ENCODE results near the gene C19orf38.
"Not testable (repeated sequence)": the region's sequence is repeated elsewhere in the genome, so short reads cannot be mapped to it uniquely, and the experiment has no call there.

The C19orf38 gene

DNA sequence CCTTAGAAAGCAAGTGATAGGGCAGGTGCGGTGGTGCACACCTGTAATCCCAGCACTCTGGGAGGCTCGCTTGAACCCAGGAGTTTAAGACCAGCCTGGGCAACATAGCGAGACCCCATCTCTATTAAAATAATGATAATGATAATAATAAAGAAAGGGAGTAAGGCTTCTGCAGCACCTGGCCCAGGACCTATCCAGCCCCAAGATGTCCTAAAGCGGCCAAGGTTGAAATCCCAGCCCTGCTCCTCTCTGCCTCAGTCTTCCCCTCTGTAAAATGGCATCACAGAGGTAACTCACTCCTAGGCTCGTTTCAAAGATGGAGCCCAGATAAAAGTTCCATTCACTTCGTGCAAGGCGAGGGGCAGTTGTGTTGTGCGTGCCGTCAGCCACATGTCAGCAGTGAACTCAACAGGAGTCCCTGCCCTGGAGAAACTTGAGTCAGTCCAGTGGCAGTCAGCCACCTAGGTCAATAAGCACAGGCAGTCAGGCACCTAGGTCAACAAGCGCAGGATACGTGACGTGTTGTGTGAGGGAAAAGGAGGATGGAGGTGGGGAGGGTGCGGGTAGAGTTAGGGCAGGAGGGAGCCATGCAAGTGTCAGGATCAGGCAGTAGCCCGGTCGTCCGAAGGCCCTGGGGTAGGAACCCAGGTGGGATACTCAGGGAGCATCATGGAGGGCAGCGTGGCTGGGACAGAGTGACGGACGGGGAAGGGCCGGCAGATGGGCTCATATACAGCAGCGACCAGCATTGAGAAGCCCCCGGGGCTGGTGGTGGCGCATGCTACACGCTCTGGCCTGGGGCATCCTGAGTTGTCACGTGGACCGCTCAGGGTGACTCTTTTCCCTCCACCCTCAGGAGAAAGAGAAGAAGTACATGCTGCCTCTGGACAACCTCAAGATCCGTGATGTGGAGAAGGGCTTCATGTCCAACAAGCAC lies 28.8 kb upstream of the C19orf38 start:
- no peak for DNase-seq (ENCODE audit: low read depth)
- no peak overlapping the region for H3K4me3 ChIP-seq (ENCODE audit: low read depth, low read length)

GRCh38 chr19:10820173-10820572 lies 28.0 kb upstream of the C19orf38 start:
- H3K4me3 ChIP-seq (ENCODE audit: low read depth, low read length), result no peak overlapping the region
- no peak for DNase-seq (ENCODE audit: low read depth)

DNA sequence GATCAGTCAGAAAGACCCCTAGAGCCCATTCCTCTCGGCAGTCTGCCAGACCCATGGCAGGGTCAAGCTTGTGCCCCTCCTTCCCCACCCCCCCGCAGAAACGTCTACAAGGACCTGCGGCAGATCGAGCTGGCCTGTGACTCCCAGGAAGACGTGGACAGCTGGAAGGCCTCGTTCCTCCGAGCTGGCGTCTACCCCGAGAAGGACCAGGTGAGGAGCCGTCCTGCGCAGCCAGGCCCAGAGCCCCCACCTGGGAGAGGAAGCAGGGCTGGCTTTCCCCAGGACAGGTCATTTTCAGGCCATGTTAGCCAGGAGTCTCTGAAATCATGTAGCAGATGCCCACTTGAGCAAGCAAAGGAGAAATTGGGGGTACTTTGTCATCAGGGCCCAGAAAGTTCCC lies 24.5 kb upstream of the C19orf38 start:
- no peak for DNase-seq (ENCODE audit: low read depth)
- no peak overlapping the region for H3K4me3 ChIP-seq (ENCODE audit: low read depth, low read length)

DNA sequence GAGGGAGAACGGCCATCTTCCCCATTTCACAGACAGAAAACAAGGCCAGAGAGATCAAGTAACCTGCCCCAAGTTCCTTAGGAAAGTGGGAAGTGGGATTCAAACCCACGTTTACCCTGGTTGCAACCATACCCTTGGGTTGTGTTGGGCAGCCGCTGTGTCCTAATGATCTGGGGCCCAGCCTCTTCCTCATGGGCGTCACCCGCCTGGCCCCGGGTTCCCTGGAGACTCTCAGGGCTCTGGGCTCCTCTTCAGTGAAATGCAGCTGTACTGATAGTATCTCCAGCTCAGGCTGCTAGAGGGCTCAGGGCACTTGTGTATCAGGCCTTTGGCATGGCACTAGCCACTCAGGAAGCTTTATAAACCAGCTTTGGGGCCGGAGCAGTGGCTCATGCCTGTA lies 22.0 kb upstream of the C19orf38 start:
- no peak overlapping the region for H3K4me3 ChIP-seq (ENCODE audit: low read depth, low read length)

GRCh38 chr19:10826846-10827245 lies 21.4 kb upstream of the C19orf38 start:
- H3K4me3 ChIP-seq (ENCODE audit: low read depth, low read length), result no peak overlapping the region
- DNase-seq (ENCODE audit: low read depth), result no peak

More for the DNA sequence above, 22.0 kb upstream of the C19orf38 start:
- DNase-seq (ENCODE audit: low read depth), result no peak

- no peak for DNase-seq (ENCODE audit: low read depth)
- no peak overlapping the region for H3K4me3 ChIP-seq (ENCODE audit: low read depth, low read length)
These were observed 19.0 kb upstream of the C19orf38 start for GRCh38 chr19:10828981-10829821.

DNA sequence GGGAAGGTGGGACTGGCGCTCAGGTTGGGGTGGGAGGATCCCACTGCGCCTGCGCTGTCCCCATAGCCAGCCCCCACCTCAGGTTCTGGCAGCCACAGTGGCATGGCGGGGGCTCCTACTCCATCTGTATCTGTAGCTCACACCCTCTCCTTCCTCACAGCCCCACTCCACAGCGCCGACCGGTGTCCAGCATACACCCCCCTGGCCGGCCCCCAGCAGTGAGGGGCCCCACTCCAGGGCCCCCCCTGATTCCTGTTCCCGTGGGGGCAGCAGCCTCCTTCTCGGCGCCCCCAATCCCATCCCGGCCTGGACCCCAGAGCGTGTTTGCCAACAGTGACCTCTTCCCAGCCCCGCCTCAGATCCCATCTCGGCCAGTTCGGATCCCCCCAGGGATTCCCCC lies 18.2 kb upstream of the C19orf38 start:
- no peak for DNase-seq (ENCODE audit: low read depth)
- no peak overlapping the region for H3K4me3 ChIP-seq (ENCODE audit: low read depth, low read length)

DNA sequence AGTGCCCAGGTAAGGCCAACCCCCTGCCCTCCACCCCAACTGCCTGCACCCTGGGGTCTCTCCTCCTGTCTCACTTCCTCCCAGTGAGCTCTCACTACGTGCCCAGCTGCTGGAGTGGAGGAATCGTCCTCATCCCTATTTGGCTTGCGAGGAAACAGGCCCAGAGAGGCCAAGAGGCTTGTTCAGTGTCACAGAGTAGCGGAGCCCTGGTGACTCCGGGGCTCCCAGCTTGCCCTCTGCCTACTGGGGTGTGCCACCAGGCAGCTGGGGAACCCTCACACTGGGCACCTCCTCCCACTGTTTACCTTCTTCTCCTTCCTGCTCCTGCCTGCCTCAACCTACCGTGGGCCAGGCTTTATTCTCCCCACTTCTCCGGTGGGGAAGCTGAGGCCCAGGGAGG lies 17.8 kb upstream of the C19orf38 start:
- DNase-seq (ENCODE audit: low read depth), result no peak
- H3K4me3 ChIP-seq (ENCODE audit: low read depth, low read length), result no peak overlapping the region

DNA sequence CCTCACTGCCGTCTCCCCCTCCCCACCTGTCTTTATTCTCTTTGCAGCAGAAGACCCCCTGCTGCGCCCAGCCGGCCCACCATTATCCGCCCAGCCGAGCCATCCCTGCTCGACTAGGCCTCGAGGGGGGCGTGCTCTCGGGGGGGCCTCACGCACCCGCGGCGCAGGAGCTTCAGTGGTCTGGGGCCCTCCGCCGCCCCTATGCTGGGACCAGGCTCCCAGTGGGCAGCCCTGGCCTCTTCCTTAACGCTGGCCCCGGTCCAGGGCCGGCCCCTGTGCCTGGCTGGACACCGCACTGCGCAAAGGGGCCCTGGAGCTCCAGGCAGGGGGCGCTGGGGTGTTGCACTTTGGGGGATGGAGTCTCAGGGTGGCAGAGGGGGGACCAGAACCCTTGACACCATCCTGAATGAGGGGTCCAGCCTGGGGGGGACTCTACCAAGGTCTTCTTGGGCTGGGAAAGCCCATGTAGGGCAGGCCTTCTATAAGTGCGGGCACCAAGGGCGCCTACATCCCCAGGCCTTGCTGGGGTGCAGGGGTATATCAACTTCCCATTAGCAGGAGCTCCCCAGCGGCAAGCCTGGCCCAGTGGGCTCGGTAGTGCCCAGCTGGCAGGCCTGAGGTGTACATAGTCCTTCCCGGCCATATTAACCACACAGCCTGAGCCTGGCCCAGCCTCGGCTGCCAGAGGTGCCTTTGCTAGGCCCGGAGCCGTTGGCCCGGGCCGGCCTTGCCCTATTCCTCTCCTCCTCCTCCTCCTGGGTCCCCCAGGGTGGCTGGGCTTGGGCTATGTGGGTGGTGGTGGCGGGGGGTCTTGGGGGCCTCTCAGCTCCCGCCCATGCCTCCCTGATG lies 17.1 kb upstream of the C19orf38 start:
- DNase-seq (ENCODE audit: low read depth), result no peak
- H3K4me3 ChIP-seq (ENCODE audit: low read depth, low read length), result no peak overlapping the region

DNA sequence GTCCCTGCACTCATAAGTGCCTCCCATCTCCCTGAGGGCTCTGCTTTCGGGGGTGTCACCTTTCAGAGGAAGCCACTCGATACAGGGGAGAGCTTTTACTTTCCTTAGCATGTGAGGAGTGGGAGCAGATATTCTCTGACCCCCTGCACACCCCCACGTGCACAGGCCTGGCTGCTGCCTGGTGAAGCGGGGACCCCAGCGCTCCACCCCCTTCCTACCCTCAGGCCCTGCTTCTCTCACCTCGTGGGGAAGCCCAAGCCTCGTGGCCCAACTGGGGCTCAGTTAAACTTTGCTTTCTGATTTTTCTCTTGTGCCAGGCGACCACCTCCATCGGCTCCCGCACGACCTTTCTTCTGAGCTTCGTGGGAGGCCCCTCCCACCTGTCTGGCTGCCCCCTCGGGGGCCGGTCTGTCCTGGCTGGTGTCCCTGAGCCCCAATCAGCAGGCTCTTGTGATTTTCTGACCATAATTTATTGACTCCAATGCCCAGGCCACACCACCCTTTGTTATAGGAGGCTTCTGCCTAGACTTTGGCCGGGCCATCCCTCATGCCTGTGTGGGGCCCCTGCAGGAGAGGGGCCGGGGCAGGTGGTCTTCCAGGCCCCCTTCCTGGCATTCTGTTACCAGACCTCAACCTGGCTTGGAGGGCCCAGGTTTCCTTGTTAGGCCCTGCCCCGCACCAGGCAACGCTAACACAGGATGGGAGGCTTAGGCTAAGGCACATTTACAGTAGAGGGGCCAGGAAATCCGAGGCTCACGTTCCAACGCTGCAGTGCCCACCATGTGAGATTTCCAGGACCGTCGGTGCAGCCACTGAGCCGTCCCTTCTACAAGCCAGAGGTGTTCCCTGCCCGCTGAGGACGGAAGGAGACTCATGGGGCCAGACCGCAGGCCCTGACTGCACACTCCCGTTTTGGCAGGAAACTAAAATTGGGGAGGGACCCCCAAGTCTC lies 16.0 kb upstream of the C19orf38 start:
- H3K4me3 ChIP-seq (ENCODE audit: low read depth, low read length), result no peak overlapping the region
- DNase-seq (ENCODE audit: low read depth), result no peak

- no peak for DNase-seq (ENCODE audit: low read depth)
- H3K4me3 ChIP-seq (ENCODE audit: low read depth, low read length), result no peak overlapping the region
These were observed 15.3 kb upstream of the C19orf38 start for GRCh38 chr19:10832939-10833296.

- no peak for DNase-seq (ENCODE audit: low read depth)
These were observed 13.0 kb upstream of the C19orf38 start for GRCh38 chr19:10835089-10835753.

GRCh38 chr19:10835754-10836478 lies 12.3 kb upstream of the C19orf38 start, which contains the start of gene TMED1:
TMED1 (minus strand) TSS chr19:10836212; CDS start chr19:10836191, 21 bp downstream.
- peak; percentile 97 for DNase-seq (ENCODE audit: low read depth)
- peak within 1 kb of the TSS; percentile 62 for H3K4me3 ChIP-seq (ENCODE audit: low read depth, low read length)

More at GRCh38 chr19:10835089-10835753, 13.0 kb upstream of the C19orf38 start:
- H3K4me3 ChIP-seq (ENCODE audit: low read depth, low read length), result peak overlapping the region; percentile 45

DNA sequence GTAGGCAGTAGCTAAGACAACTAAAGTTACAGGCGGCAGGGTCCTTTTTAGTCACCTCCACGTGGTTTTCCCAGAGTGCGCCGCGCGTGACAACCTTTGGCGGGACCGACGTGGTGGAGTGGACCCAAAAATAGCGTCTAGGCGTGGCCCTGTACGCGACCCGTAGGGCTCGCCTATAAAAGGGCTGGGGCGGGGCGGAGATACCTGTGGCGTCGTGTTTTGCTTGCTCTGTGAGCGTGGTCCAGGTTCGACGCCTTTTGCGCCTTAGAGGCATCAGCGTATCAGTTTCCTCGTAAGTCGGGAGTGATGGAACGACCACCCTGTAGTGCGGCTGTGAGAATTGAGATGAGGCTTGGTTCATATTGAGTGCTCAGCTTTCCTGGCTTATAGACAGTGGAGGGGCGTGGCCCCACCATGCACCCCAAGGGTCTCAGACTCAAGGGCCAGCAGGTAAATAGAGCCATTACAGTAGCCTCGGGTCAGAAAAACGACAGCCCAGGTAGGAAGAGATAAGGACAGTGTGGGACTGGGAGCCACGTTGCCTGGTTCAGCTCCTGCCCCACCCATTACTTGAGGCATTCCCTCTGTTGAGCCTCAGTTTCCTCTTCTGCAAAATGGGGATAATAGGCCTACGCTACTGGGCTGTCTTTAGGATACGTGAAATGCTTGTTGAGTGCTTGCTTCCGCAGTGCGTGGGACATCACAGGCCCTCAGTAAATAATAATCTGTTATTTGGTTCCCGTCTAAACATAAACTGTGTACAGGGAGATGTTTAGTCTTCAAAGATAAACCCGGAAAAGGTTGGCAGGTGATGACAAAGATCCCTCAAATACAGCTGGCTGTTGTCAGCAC lies 11.5 kb upstream of the C19orf38 start:
- peak overlapping the region; percentile 62 for H3K4me3 ChIP-seq (ENCODE audit: low read depth, low read length)
- DNase-seq (ENCODE audit: low read depth), result no peak

DNA sequence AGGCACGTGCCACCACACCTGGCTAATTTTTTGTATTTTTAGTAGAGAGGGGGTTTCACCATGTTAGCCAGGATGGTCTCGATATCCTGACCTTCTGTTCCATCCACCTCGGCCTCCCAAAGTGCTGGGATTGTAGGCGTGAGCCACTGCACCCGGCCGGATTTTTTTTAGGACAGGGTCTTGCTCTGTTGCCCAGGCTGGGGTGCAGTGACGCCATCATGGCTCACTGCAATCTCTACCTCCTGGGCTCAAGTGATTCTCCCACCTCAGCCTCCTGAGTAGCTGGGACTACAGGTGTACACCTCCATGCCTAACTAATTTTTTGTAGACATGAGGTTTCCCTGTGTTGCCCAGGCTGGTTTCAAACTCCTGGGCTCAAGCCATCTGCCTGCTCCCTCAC lies 10.6 kb upstream of the C19orf38 start:
- DNase-seq (ENCODE audit: low read depth); H3K4me3 ChIP-seq (ENCODE audit: low read depth, low read length): not testable (repeated sequence)

GRCh38 chr19:10838377-10838776 lies 9.8 kb upstream of the C19orf38 start:
- H3K4me3 ChIP-seq (ENCODE audit: low read depth, low read length), result no peak overlapping the region
- no peak for DNase-seq (ENCODE audit: low read depth)

Measured in skeletal muscle cell (primary cell).